SK-N-SH (cell line): ENCODE measurements around the gene SEPHS2. TPM values are rescaled to one million over a fixed set of nuclear protein-coding genes. Genes with fewer than 3 reads are reported as not detected.

ENCODE experiments used
- CTCF ChIA-PET: fragments of 300-600, 350-600 bp; formaldehyde crosslinking; extraction: SDS; loops from one replicate; lab custom pipeline; 2021; lab: Yijun Ruan, JAX
- POLR2A ChIA-PET: fragments of 350-600 bp; sonication (Branson Sonifier 250); formaldehyde crosslinking; extraction: SDS; loops from one replicate; lab custom pipeline; 2020; ENCODE audit warnings: antibody characterized with exemption, inconsistent platforms; lab: Yijun Ruan, JAX
- DNase-seq: peaks from one replicate; pipeline ENCODE4 v3.0.0; 2012
- H2AFZ ChIP-seq: fragments of 200-600 bp; sonication (generic); 2 replicates; pipeline ENCODE4 v1.8.1; 2016; ENCODE audit warnings: antibody characterized with exemption, mild to moderate bottlenecking, low read depth
- H3F3A ChIP-seq: fragments of 200-600 bp; sonication (generic); replicated peaks from 2 replicates; pipeline ENCODE3; 2016; ENCODE audit warnings: antibody characterized with exemption, mild to moderate bottlenecking; ENCODE audit not compliant: insufficient read depth
- H3K27ac ChIP-seq, 2 experiments: fragments of 200-500 bp in 1 of 2; fragments of 200-600 bp in 1 of 2; sonication (Bioruptor generic) in 1 of 2; sonication (generic), shearing (Covaris generic) in 1 of 2; 2 replicates each; pipeline versions ENCODE4 v1.5.1 to v1.6.1; 2014 to 2016; ENCODE audit warnings: low read depth in 2 of 2, inconsistent platforms in 1 of 2, low read length in 1 of 2, mild to moderate bottlenecking in 1 of 2, mixed read lengths in 1 of 2
- H3K27me3 ChIP-seq: fragments of 200-600 bp; sonication (generic), shearing (Covaris generic); 2 replicates; pipeline ENCODE4 v1.6.1; 2016; ENCODE audit warnings: mixed run types; ENCODE audit not compliant: insufficient read depth
- H3K36me3 ChIP-seq, 2 experiments: fragments of 200-500 bp in 1 of 2; fragments of 200-600 bp in 1 of 2; sonication (Bioruptor generic) in 1 of 2; sonication (generic) in 1 of 2; replicated peaks in 1 of 2; 2 replicates each; pipeline versions ENCODE3 to v1.5.1; 2014 to 2016; ENCODE audit warnings: low read length in 1 of 2, mild to moderate bottlenecking in 1 of 2; ENCODE audit not compliant: insufficient read depth in 2 of 2, control insufficient read depth in 1 of 2
- H3K4me1 ChIP-seq, 2 experiments: fragments of 200-500 bp in 1 of 2; fragments of 200-600 bp in 1 of 2; sonication (Bioruptor generic) in 1 of 2; sonication (generic), shearing (Covaris generic) in 1 of 2; 2 replicates each; pipeline versions ENCODE4 v1.5.1 to v1.6.1; 2014 to 2016; ENCODE audit warnings: low read depth in 1 of 2, low read length in 1 of 2, mixed run types in 1 of 2; ENCODE audit not compliant: insufficient read depth in 2 of 2, control insufficient read depth in 1 of 2
- H3K4me2 ChIP-seq: fragments of 200-600 bp; sonication (generic), shearing (Covaris generic); 2 replicates; pipeline ENCODE4 v1.6.1; 2017; ENCODE audit warnings: mixed run types
- H3K4me3 ChIP-seq, 2 experiments: fragments of 200-500 bp in 1 of 2; fragments of 200-600 bp in 1 of 2; sonication (Bioruptor generic) in 1 of 2; sonication (generic), shearing (Covaris generic) in 1 of 2; 2 replicates each; pipeline versions ENCODE4 v1.5.1 to v1.8.1; 2014 to 2016; ENCODE audit warnings: low read depth in 2 of 2, inconsistent platforms in 1 of 2, low read length in 1 of 2, mild to moderate bottlenecking in 1 of 2, mixed read lengths in 1 of 2, moderate library complexity in 1 of 2
- H3K79me2 ChIP-seq: fragments of 200-600 bp; sonication (generic); 2 replicates; pipeline ENCODE4 v1.8.1; 2017; ENCODE audit warnings: mild to moderate bottlenecking; ENCODE audit not compliant: insufficient read depth
- H3K9ac ChIP-seq: fragments of 200-600 bp; sonication (generic); 2 replicates; pipeline ENCODE4 v1.6.1; 2017; ENCODE audit warnings: mixed run types
- H3K9me2 ChIP-seq: fragments of 200-600 bp; sonication (generic); 2 replicates; pipeline ENCODE4 v1.6.1; 2017; ENCODE audit warnings: mixed run types
- H3K9me3 ChIP-seq: fragments of 200-600 bp; sonication (generic); 2 replicates; pipeline ENCODE4 v1.6.1; 2017; ENCODE audit warnings: mixed run types, mild to moderate bottlenecking, moderate library complexity
- H4K20me1 ChIP-seq: fragments of 200-600 bp; sonication (generic); 2 replicates; pipeline ENCODE4 v1.6.1; 2017; ENCODE audit warnings: mild to moderate bottlenecking, mixed run types; ENCODE audit not compliant: insufficient read depth
- CHD2 ChIP-seq: fragments of 150-350 bp; IDR thresholded peaks from 2 replicates; pipeline ENCODE4 v1.6.1; 2018; ENCODE audit warnings: low read length; ENCODE audit not compliant: partially characterized antibody
- EZH2phosphoT487 ChIP-seq: fragments of 200-600 bp; sonication (generic); IDR thresholded peaks from 2 replicates; pipeline ENCODE4 v1.6.1; 2017; ENCODE audit warnings: low read depth, mixed run types, mild to moderate bottlenecking, antibody characterized with exemption, moderate library complexity, borderline replicate concordance
- FOXJ3 ChIP-seq: sonication (generic); formaldehyde crosslinking; IDR thresholded peaks from 2 replicates; pipeline ENCODE4 v1.5.1; 2020; ENCODE audit warnings: mild to moderate bottlenecking, missing genetic modification reagents
- GABPA ChIP-seq: IDR thresholded peaks from 2 replicates; pipeline ENCODE4 v1.4.0; 2012; ENCODE audit warnings: low read depth, mild to moderate bottlenecking
- NFIC ChIP-seq: IDR thresholded peaks from 2 replicates; pipeline ENCODE4 v1.4.0; 2012; ENCODE audit warnings: borderline replicate concordance
- RCOR1 ChIP-seq: fragments of 150-350 bp; IDR thresholded peaks from 2 replicates; pipeline ENCODE4 v1.6.1; 2017; ENCODE audit warnings: antibody characterized with exemption, low read length
- SMC3 ChIP-seq: IDR thresholded peaks from 2 replicates; pipeline ENCODE4 v1.6.1; 2012; ENCODE audit warnings: low read depth, low read length, improper control_type of control experiment
- TAF1 ChIP-seq: IDR thresholded peaks from 2 replicates; pipeline ENCODE4 v1.6.1; 2012; ENCODE audit warnings: low read depth, mild to moderate bottlenecking, low read length, moderate library complexity, borderline replicate concordance
- TCF12 ChIP-seq: IDR thresholded peaks from 2 replicates; pipeline ENCODE4 v1.4.0; 2012
- WGBS: methylation state at CpG from one replicate; pipeline ENCODE4 v1.1.6; 2017; ENCODE audit warnings: low lambda C conversion rate; 5-methylcytosine and 5-hydroxymethylcytosine counted together
- polyA plus RNA-seq, 3 experiments: library from polyadenylated mRNA; depleted of rRNA; stranded (reverse); fragments of >200 nt; gene quantifications; 2 replicates each; pipeline ENCODE4 v1.2.3, GENCODE V29; 2012
- TF ChIP-seq, protein P1 (sequence below): fragments of 150-350 bp; IDR thresholded peaks from 2 replicates; pipeline ENCODE4 v1.6.1; 2016; ENCODE audit warnings: mild to moderate bottlenecking, low read depth, low read length
- TF ChIP-seq, protein P2 (sequence below): fragments of 200-600 bp; sonication (generic); IDR thresholded peaks from 2 replicates; pipeline ENCODE4 v1.6.1; 2017; ENCODE audit warnings: antibody characterized with exemption, mild to moderate bottlenecking, moderate library complexity

The SEPHS2 gene
- polyA plus RNA-seq, 1 of the 3 experiments (the other 2 are of a cell fraction), result 30.8 TPM

DNA sequence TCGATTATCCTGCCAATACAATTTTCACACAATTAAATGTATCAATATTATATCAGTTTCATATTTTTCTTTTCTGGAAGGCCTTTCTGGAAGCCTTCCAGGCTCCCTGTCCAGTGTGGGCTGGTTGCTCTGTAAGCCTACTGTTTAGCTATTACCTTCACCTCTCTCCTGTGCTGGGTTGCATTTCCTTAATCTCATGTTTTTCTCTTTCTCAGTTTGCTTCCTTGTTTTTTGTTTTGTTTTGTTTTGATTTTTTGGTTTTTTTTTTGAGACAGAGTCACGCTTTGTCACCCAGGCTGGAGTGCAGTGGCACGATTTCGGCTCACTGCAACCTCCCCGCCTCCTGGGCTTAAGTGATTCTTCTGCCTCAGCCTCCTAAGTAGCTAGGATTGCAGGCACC, 6.8 kb downstream of the SEPHS2 start:
- Histone ChIP-seq H3F3A (no peaks in the 10 kb centered on the region), H2AFZ (no peak overlapping the region), H3K27me3 (no peaks in the 10 kb centered on the region), H4K20me1 (no peaks in the 10 kb centered on the region), H3K4me1 (no peaks in the 10 kb centered on the region), H3K4me3 (no peak overlapping the region), H3K79me2 (peaks cover 7% of the 10 kb centered on the region), H3K4me2 (no peak overlapping the region), H3K27ac (no peak overlapping the region), H3K36me3 (peaks cover 6 to 8% of the 10 kb centered on the region in 2 experiments), H3K9me2 (no peaks in the 10 kb centered on the region), H3K9ac (no peak overlapping the region), H3K9me3 (no peaks in the 10 kb centered on the region)
- no peak for DNase-seq
- TF ChIP-seq SMC3 (no peak), NFIC (no peak), CHD2 (no peak), FOXJ3 (CRISPR knock-in tag) (no peak), TCF12 (no peak), RCOR1 (no peak), EZH2phosphoT487 (no peak), GABPA (no peak)
- TF ChIP-seq, protein P1, sequence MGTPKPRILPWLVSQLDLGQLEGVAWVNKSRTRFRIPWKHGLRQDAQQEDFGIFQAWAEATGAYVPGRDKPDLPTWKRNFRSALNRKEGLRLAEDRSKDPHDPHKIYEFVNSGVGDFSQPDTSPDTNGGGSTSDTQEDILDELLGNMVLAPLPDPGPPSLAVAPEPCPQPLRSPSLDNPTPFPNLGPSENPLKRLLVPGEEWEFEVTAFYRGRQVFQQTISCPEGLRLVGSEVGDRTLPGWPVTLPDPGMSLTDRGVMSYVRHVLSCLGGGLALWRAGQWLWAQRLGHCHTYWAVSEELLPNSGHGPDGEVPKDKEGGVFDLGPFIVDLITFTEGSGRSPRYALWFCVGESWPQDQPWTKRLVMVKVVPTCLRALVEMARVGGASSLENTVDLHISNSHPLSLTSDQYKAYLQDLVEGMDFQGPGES, result no peak
- 77% methylated on average over 5 of the region's 5 CpGs for WGBS
- ChIA-PET POLR2A (no interaction called here), CTCF (interaction anchor here (1.3 kb wide), 1 partner anchor 190 kb away, joined by 3 read pairs; no protein-coding TSS in a partner anchor)

- H3K4me3 ChIP-seq, result no peak overlapping the region; a peak in 1 of 4 replicates
- ChIA-PET POLR2A (no interaction called here), CTCF (interaction anchor here (1.4 to 1.6 kb wide), 2 partner anchors 12 to 98 kb away, joined by 4 to 5 read pairs; no protein-coding TSS in a partner anchor)
Measured at GRCh38 chr16:30437511-30438046, 8.1 kb downstream of the SEPHS2 start.

More at GRCh38 chr16:30437511-30438046, 8.1 kb downstream of the SEPHS2 start:
- Histone ChIP-seq H3K36me3 (no peaks in the 10 kb centered on the region), H3K9ac (no peak overlapping the region), H3K4me2 (no peak overlapping the region), H3K79me2 (no peaks in the 10 kb centered on the region), H3K27ac (no peak overlapping the region)
- TF ChIP-seq, protein P2, sequence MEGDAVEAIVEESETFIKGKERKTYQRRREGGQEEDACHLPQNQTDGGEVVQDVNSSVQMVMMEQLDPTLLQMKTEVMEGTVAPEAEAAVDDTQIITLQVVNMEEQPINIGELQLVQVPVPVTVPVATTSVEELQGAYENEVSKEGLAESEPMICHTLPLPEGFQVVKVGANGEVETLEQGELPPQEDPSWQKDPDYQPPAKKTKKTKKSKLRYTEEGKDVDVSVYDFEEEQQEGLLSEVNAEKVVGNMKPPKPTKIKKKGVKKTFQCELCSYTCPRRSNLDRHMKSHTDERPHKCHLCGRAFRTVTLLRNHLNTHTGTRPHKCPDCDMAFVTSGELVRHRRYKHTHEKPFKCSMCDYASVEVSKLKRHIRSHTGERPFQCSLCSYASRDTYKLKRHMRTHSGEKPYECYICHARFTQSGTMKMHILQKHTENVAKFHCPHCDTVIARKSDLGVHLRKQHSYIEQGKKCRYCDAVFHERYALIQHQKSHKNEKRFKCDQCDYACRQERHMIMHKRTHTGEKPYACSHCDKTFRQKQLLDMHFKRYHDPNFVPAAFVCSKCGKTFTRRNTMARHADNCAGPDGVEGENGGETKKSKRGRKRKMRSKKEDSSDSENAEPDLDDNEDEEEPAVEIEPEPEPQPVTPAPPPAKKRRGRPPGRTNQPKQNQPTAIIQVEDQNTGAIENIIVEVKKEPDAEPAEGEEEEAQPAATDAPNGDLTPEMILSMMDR, result no peak
- TF ChIP-seq TAF1 (no peak), GABPA (no peak), RCOR1 (no peak)
- TF ChIP-seq, all 33 proteins: peak for 0
- Histone ChIP-seq H3F3A (no peaks in the 10 kb centered on the region), H2AFZ (no peak overlapping the region), H4K20me1 (no peaks in the 10 kb centered on the region), H3K9me3 (no peaks in the 10 kb centered on the region), H3K4me1 (no peaks in the 10 kb centered on the region), H3K9me2 (no peaks in the 10 kb centered on the region), H3K27me3 (no peaks in the 10 kb centered on the region)
- DNase-seq, result no peak
- WGBS, result 74% methylated on average over 3 of the region's 3 CpGs
